GM12875 (cell line): Measurements from ENCODE around the gene KCNE1.

Source experiments
- H3K4me3 ChIP-seq: one replicate; pipeline ENCODE4 v1.5.1; 2011; ENCODE audit warnings: low read depth, low read length, control low read depth
- CTCF ChIP-seq: IDR thresholded peaks from 2 replicates; pipeline ENCODE4 v1.5.1; 2011; ENCODE audit warnings: low read depth, mild to moderate bottlenecking, control low read depth, inconsistent platforms, low read length, moderate library complexity, borderline replicate concordance; ENCODE audit not compliant: insufficient read depth

Gene KCNE1

GRCh38 chr21:34511181-34511580 is 829 bp downstream of the KCNE1 start:
- no peak for TF ChIP-seq CTCF
- H3K4me3 ChIP-seq = no peak overlapping the region

GRCh38 chr21:34510148-34511142 is 1.6 kb downstream of the KCNE1 start:
- TF ChIP-seq CTCF = peak; percentile 85
- no peak overlapping the region for H3K4me3 ChIP-seq

GRCh38 chr21:34509151-34509550 is 2.9 kb downstream of the KCNE1 start:
- TF ChIP-seq CTCF = peak; percentile 37; the same call in 1 of the 2 replicates
- H3K4me3 ChIP-seq = no peak overlapping the region

DNA sequence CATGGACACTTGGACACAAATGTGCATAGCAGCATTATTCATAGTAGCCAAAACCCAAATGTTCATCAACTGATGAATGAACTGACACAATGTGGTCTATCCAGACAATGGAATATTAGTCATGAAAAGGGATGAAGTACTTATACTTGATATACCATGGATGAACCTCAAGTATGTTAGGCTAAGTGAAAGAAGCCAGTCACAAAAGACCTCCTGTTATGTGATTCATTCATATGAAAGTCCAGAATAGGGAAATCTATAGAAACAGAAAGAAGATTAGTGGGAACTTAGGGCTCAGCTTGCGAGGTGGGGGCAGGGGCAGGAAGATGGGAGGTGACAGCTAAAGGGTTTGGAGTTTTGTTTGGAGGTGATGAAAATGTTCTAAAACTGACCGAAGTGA is 7.4 kb downstream of the KCNE1 start:
- no peak overlapping the region for H3K4me3 ChIP-seq
- no peak for TF ChIP-seq CTCF

DNA sequence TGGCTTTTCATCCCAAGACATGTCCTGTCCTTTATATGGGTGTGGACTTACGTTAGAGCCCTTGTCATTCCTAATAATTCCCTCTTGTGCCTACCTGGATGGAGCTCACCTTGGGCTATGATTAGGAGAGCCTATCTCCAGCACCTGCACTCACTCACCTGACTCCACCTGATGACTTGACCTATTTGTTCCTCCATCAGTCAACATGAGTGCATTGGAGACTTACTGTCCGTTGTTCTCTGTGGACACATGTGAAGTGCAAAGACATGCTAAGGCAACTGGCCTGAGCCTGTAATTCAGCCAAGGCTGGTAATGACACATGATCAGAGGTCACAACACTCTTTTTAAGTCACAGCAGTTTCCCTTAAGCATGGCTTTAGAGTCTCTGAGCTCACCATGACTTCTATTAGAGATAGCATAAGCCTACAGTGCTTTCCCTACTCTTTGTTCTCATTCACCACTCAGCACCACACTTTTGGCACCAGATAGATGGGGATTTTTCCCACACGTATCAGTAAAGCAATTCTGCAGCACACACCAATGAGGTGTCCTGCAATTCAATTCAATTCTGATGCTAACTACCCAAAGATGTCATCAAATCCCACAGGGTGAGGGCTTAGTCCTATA is 9.4 kb downstream of the KCNE1 start:
- no peak for TF ChIP-seq CTCF

DNA sequence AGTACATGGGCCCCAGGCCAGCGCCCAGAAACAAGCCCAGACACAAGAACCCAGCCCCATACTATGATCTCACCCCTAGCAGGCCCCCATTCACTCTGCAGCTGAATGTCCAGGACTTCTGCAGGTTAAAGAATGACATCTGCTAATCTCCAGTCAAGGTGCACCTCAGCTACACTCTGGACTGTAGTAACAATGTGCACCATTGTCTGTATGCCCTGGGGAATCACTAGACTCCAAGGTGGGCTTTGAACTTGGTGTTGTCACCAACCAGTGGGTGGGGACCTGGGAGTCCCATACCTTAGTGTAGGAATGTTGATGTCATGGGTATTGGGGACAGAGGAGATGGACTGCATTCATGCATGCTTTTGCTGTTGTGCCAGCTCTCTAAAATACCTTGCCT is 10.3 kb downstream of the KCNE1 start:
- no peak for TF ChIP-seq CTCF
- H3K4me3 ChIP-seq = no peak overlapping the region

More for the DNA sequence above, 9.4 kb downstream of the KCNE1 start:
- no peak overlapping the region for H3K4me3 ChIP-seq
